Measurements from ENCODE around the gene GNAL.

DNA sequence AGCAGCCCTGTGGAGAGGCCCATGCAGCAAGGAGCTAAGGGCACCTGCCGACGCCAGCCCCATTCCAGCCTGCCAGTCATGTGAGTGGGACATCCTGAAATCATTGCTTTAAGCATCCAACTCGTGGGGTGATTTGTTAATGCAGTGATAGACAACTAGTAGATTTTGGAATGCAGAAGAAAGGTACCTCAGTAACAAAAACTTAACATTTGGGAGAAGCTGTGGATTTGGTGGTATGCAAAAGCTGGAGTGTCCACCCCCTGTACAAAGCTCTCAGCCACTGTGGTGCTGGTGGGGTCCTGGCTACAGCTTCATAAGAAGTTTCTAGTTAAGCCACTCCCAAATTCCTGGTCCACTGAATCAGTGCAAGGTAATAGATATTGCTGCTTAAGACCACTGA is 37.2 kb upstream of the GNAL start:
- TF ChIP-seq, protein P1, sequence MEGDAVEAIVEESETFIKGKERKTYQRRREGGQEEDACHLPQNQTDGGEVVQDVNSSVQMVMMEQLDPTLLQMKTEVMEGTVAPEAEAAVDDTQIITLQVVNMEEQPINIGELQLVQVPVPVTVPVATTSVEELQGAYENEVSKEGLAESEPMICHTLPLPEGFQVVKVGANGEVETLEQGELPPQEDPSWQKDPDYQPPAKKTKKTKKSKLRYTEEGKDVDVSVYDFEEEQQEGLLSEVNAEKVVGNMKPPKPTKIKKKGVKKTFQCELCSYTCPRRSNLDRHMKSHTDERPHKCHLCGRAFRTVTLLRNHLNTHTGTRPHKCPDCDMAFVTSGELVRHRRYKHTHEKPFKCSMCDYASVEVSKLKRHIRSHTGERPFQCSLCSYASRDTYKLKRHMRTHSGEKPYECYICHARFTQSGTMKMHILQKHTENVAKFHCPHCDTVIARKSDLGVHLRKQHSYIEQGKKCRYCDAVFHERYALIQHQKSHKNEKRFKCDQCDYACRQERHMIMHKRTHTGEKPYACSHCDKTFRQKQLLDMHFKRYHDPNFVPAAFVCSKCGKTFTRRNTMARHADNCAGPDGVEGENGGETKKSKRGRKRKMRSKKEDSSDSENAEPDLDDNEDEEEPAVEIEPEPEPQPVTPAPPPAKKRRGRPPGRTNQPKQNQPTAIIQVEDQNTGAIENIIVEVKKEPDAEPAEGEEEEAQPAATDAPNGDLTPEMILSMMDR (IDR thresholded peaks at IDR 0.05 in 4 of 5, conservative IDR thresholded peaks at IDR 0.05 in 1 of 5), result no peak
- TF ChIP-seq POLR2A (IDR thresholded peaks at IDR 0.05), result no peak
